Ishikawa (cell line): ENCODE results near the gene SLC16A4.

Experiments
- CEBPB ChIP-seq: IDR thresholded peaks from 2 replicates; pipeline ENCODE4 v1.6.1; 2012
- CREB1 ChIP-seq: IDR thresholded peaks from 2 replicates; pipeline ENCODE4 v1.6.1; 2012; ENCODE audit warnings: low read depth
- EGR1 ChIP-seq: IDR thresholded peaks from 2 replicates; pipeline ENCODE4 v1.6.1; 2012
- EP300 ChIP-seq: IDR thresholded peaks from 2 replicates; pipeline ENCODE4 v1.6.1; 2012; ENCODE audit warnings: borderline replicate concordance
- FOXM1 ChIP-seq: IDR thresholded peaks from 2 replicates; pipeline ENCODE4 v1.6.1; 2012; ENCODE audit warnings: low read depth, borderline replicate concordance
- MAX ChIP-seq: IDR thresholded peaks from 2 replicates; pipeline ENCODE4 v1.6.1; 2012
- NFIC ChIP-seq: IDR thresholded peaks from 2 replicates; pipeline ENCODE4 v1.6.1; 2012
- RAD21 ChIP-seq: IDR thresholded peaks from 2 replicates; pipeline ENCODE4 v1.6.1; 2012; ENCODE audit warnings: low read depth
- REST ChIP-seq: IDR thresholded peaks from 2 replicates; pipeline ENCODE4 v1.6.1; 2012; ENCODE audit warnings: low read depth, mild to moderate bottlenecking
- TAF1 ChIP-seq: IDR thresholded peaks from 2 replicates; pipeline ENCODE4 v1.6.1; 2012; ENCODE audit warnings: low read depth, mild to moderate bottlenecking
- TCF12 ChIP-seq: IDR thresholded peaks from 2 replicates; pipeline ENCODE4 v1.6.1; 2012; ENCODE audit warnings: low read depth
- TEAD4 ChIP-seq: IDR thresholded peaks from 2 replicates; pipeline ENCODE4 v1.6.1; 2012
- USF1 ChIP-seq: IDR thresholded peaks from 2 replicates; pipeline ENCODE4 v1.6.1; 2012

- no peak for TF ChIP-seq RAD21
- TF ChIP-seq REST: no peak
- TF ChIP-seq USF1: no peak
- TF ChIP-seq CEBPB: no peak
- no peak for TF ChIP-seq CREB1
- no peak for TF ChIP-seq TEAD4
- TF ChIP-seq EGR1: no peak
- TF ChIP-seq TCF12: no peak
- TF ChIP-seq EP300: no peak
- TF ChIP-seq NFIC: no peak
- TF ChIP-seq MAX: no peak
- TF ChIP-seq TAF1: no peak
- no peak for TF ChIP-seq FOXM1
Observed at GRCh38 chr1:110341146-110341871, 49.5 kb downstream of the SLC16A4 start.
